SJSA1 (cell line): ENCODE data around the gene ARHGEF12. TPM values are rescaled to one million over a fixed set of nuclear protein-coding genes. Genes with fewer than 3 reads are reported as not detected.

Experiments used
- DNase-seq, 2 experiments: peaks; one replicate each; pipeline ENCODE4 v3.0.0-alpha.2; 2015 to 2020; ENCODE audit warnings: low spot score in 2 of 2, low read depth in 1 of 2
- H3K27ac ChIP-seq: fragments of 250-450 bp; sonication (Bioruptor Pico); 2 replicates; pipeline ENCODE4 v1.5.1; 2020; ENCODE audit warnings: mild to moderate bottlenecking, moderate library complexity
- H3K27me3 ChIP-seq: fragments of 250-450 bp; sonication (Bioruptor Pico); replicated peaks from 2 replicates; pipeline ENCODE4 v1.5.1; 2020; ENCODE audit warnings: mild to moderate bottlenecking, moderate library complexity
- H3K36me3 ChIP-seq: fragments of 250-450 bp; sonication (Bioruptor Pico); 2 replicates; pipeline ENCODE4 v1.5.1; 2020; ENCODE audit warnings: mild to moderate bottlenecking
- H3K4me1 ChIP-seq: fragments of 250-450 bp; sonication (Bioruptor Pico); replicated peaks from 2 replicates; pipeline ENCODE4 v1.6.1; 2021; ENCODE audit warnings: mild to moderate bottlenecking
- H3K4me3 ChIP-seq: fragments of 250-450 bp; sonication (Bioruptor Pico); 2 replicates; pipeline ENCODE4 v1.5.1; 2020; ENCODE audit warnings: mild to moderate bottlenecking
- H3K9me3 ChIP-seq: fragments of 250-450 bp; sonication (Bioruptor Pico); replicated peaks from 2 replicates; pipeline ENCODE4 v1.5.1; 2020; ENCODE audit warnings: mild to moderate bottlenecking
- total RNA-seq: library from RNA; depleted of rRNA; stranded (reverse); fragments of >200 nt; shearing (Covaris generic); gene quantifications from 2 replicates; pipeline ENCODE4 v1.2.3, GENCODE V29; 2014; rRNA removed

The ARHGEF12 gene
- total RNA-seq, 1 experiment from 2014 or later: 36.9 TPM

GRCh38 chr11:120527111-120527761 is 191.0 kb downstream of the ARHGEF12 start:
- H3K4me1 ChIP-seq: no peaks in the 10 kb centered on the region
- H3K9me3 ChIP-seq: no peaks in the 10 kb centered on the region
- H3K27ac ChIP-seq: no peak overlapping the region
- H3K27me3 ChIP-seq: no peaks in the 10 kb centered on the region
- no peak for DNase-seq
- H3K36me3 ChIP-seq: no peaks in the 10 kb centered on the region
- H3K4me3 ChIP-seq: no peak overlapping the region

GRCh38 chr11:120528749-120529148 is 192.5 kb downstream of the ARHGEF12 start:
- no peak overlapping the region for H3K27ac ChIP-seq
- H3K36me3 ChIP-seq: no peaks in the 10 kb centered on the region
- H3K27me3 ChIP-seq: no peaks in the 10 kb centered on the region
- DNase-seq: no peak
- no peak overlapping the region for H3K4me3 ChIP-seq
- no peaks in the 10 kb centered on the region for H3K9me3 ChIP-seq
- no peaks in the 10 kb centered on the region for H3K4me1 ChIP-seq

GRCh38 chr11:120529214-120529613 is 193.0 kb downstream of the ARHGEF12 start:
- Histone ChIP-seq H3K4me1 (no peaks in the 10 kb centered on the region), H3K27ac (no peak overlapping the region), H3K9me3 (no peaks in the 10 kb centered on the region), H3K4me3 (no peak overlapping the region), H3K27me3 (no peaks in the 10 kb centered on the region), H3K36me3 (no peaks in the 10 kb centered on the region)
- DNase-seq: no peak

GRCh38 chr11:120529911-120530310 is 193.7 kb downstream of the ARHGEF12 start:
- Histone ChIP-seq H3K4me3 (no peak overlapping the region), H3K9me3 (no peaks in the 10 kb centered on the region), H3K4me1 (no peaks in the 10 kb centered on the region), H3K27me3 (no peaks in the 10 kb centered on the region), H3K36me3 (no peaks in the 10 kb centered on the region), H3K27ac (no peak overlapping the region)
- no peak for DNase-seq

GRCh38 chr11:120532082-120532831 is 196.0 kb downstream of the ARHGEF12 start:
- H3K4me3 ChIP-seq: no peak overlapping the region
- H3K4me1 ChIP-seq: no peaks in the 10 kb centered on the region
- H3K9me3 ChIP-seq: no peaks in the 10 kb centered on the region
- no peak for DNase-seq
- no peak overlapping the region for H3K27ac ChIP-seq
- no peaks in the 10 kb centered on the region for H3K36me3 ChIP-seq
- H3K27me3 ChIP-seq: no peaks in the 10 kb centered on the region

- Histone ChIP-seq H3K4me1 (no peaks in the 10 kb centered on the region), H3K36me3 (no peaks in the 10 kb centered on the region), H3K27me3 (no peaks in the 10 kb centered on the region), H3K9me3 (no peaks in the 10 kb centered on the region), H3K4me3 (no peak overlapping the region), H3K27ac (no peak overlapping the region)
- DNase-seq: peak in 1 of 2 experiments; percentile 7
Observed at GRCh38 chr11:120532832-120533196, 196.6 kb downstream of the ARHGEF12 start.

- Histone ChIP-seq H3K27me3 (no peaks in the 10 kb centered on the region), H3K27ac (no peak overlapping the region), H3K9me3 (no peaks in the 10 kb centered on the region), H3K4me1 (no peaks in the 10 kb centered on the region), H3K4me3 (no peak overlapping the region), H3K36me3 (no peaks in the 10 kb centered on the region)
- DNase-seq: no peak
Observed at GRCh38 chr11:120536091-120536796, 200.0 kb downstream of the ARHGEF12 start.

- H3K4me1 ChIP-seq: no peaks in the 10 kb centered on the region
- H3K27ac ChIP-seq: no peak overlapping the region
- no peaks in the 10 kb centered on the region for H3K27me3 ChIP-seq
- no peaks in the 10 kb centered on the region for H3K9me3 ChIP-seq
- H3K36me3 ChIP-seq: no peaks in the 10 kb centered on the region
- no peak for DNase-seq
- H3K4me3 ChIP-seq: no peak overlapping the region
Observed at GRCh38 chr11:120536797-120537169, 200.6 kb downstream of the ARHGEF12 start.

- Histone ChIP-seq H3K27ac (no peak overlapping the region), H3K9me3 (no peaks in the 10 kb centered on the region), H3K36me3 (no peaks in the 10 kb centered on the region), H3K27me3 (no peaks in the 10 kb centered on the region), H3K4me1 (no peaks in the 10 kb centered on the region), H3K4me3 (no peak overlapping the region)
- no peak for DNase-seq
Observed at GRCh38 chr11:120537996-120538395, 201.8 kb downstream of the ARHGEF12 start.

- Histone ChIP-seq H3K27ac (no peak overlapping the region), H3K4me3 (no peak overlapping the region), H3K4me1 (no peaks in the 10 kb centered on the region), H3K9me3 (no peaks in the 10 kb centered on the region), H3K36me3 (no peaks in the 10 kb centered on the region), H3K27me3 (no peaks in the 10 kb centered on the region)
- DNase-seq: no peak
Observed at GRCh38 chr11:120538707-120539106, 202.5 kb downstream of the ARHGEF12 start.

Other genes with a start within 250 kb of the ARHGEF12 start
- gene TRIM29, start 198.3 kb upstream of the ARHGEF12 start, total RNA-seq: not detected in 2 replicates
- 0.47 and 2.2 TPM in 2 replicates for gene OAF, start 125.4 kb upstream of the ARHGEF12 start, total RNA-seq
- not detected in 2 replicates for gene POU2F3, start 96.3 kb upstream of the ARHGEF12 start, total RNA-seq
- gene TLCD5, start 11.1 kb upstream of the ARHGEF12 start, total RNA-seq: 2.6 and 4.6 TPM in 2 replicates
- gene GRIK4, start 175.3 kb downstream of the ARHGEF12 start, total RNA-seq: not detected in 2 replicates